ENCODE measurements around the gene ZNF343.

Gene ZNF343

DNA sequence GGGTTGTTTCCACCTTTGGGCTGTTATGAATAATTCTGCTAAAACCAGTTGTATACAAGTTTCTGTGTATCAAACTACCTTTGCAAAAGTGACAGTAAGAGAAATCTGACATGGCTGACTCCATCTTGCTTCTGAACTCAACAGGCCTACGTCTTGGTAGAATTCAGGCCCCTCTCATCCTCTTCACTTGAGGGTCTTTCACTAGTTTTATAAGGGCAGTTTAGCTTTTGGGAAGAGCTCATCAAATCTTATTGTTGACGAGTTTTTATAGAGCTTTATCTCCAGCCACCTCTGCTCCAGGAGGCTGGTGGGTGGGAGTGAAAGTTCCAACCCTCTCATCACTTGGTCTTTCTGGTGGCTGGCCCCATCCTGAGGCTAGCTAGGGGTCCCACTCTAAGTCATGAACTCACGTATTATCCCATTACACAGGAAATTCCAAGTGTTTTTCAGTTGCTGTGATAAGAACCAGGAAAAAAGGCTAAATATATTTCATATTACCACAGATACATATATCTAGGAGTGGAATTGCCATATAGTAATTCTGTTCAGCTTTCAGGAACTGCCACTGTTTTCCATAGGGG, 49.7 kb downstream of the ZNF343 start:
- peaks cover 18% of the 10 kb centered on the region; the same call in 1 of the 2 replicates for H4K20me1 ChIP-seq (ENCODE audit: control insufficient read depth, insufficient read depth, low read depth, low read length)
- peaks cover 78% of the 10 kb centered on the region for H3F3A ChIP-seq (ENCODE audit: control insufficient read depth, insufficient read depth)
- peaks cover 58% of the 10 kb centered on the region for H3K36me3 ChIP-seq (ENCODE audit: control insufficient read depth, low read length)

DNA sequence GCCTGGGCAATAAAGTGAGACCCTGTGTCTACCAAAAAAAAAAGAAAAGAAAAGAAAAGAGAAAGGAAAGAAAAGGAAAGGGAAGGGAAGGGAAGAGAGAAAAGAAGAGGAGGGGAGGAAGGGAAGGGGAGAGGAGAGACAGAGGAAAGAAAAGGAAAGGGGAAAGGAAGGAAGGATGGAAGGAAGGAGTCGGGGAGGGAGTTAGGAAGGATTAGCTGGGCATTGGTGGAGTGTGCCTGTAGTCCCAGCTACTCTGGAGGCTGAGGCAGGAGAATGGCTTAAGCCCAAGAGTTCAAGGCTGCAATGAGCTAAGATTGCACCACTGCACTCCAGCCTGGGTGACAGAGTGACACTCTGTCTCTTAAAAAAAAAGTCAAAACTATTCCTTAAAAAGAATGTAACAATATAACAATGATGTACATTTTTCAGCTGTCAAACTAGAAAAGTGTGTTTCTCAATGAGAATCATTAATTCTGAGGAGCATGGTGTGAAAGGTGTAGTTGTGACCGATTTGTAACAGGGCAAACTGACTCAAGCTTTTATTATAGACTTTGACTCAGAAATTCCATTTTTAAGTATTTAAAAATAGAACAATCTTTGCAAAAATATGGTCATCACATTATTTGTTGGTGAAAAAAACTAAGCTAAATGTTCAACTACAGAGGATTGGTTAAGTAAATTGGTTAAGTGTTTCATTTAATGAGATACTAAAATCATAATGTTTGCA, 52.8 kb downstream of the ZNF343 start:
- Histone ChIP-seq H3K27me3 (ENCODE audit: control insufficient read depth, low read length) (peaks cover 9% of the 10 kb centered on the region), H3K79me2 (ENCODE audit: control insufficient read depth, low read length) (no peaks in the 10 kb centered on the region), H3K27ac (ENCODE audit: low read depth, low read length) (no peak overlapping the region), H3K9me2 (replicated peaks; ENCODE audit: control insufficient read depth, low read length) (no peaks in the 10 kb centered on the region), H3K4me3 (ENCODE audit: low read length) (no peak overlapping the region), H4K20me1 (ENCODE audit: control insufficient read depth, insufficient read depth, low read depth, low read length) (no peaks in the 10 kb centered on the region; the same call in 1 of the 2 replicates), H3K4me2 (ENCODE audit: low read length) (no peak overlapping the region), H3K9me3 (ENCODE audit: control insufficient read depth, insufficient read depth, low read length) (no peaks in the 10 kb centered on the region), H3K4me1 (ENCODE audit: control insufficient read depth, low read length) (0 out of 2 replicates have a peak, but pooled peaks cover 4% of the 10 kb centered on the region), H3F3A (ENCODE audit: control insufficient read depth, insufficient read depth) (peaks cover 51% of the 10 kb centered on the region), H3K36me3 (ENCODE audit: control insufficient read depth, low read length) (peaks cover 28% of the 10 kb centered on the region)
- TF ChIP-seq, protein P1, sequence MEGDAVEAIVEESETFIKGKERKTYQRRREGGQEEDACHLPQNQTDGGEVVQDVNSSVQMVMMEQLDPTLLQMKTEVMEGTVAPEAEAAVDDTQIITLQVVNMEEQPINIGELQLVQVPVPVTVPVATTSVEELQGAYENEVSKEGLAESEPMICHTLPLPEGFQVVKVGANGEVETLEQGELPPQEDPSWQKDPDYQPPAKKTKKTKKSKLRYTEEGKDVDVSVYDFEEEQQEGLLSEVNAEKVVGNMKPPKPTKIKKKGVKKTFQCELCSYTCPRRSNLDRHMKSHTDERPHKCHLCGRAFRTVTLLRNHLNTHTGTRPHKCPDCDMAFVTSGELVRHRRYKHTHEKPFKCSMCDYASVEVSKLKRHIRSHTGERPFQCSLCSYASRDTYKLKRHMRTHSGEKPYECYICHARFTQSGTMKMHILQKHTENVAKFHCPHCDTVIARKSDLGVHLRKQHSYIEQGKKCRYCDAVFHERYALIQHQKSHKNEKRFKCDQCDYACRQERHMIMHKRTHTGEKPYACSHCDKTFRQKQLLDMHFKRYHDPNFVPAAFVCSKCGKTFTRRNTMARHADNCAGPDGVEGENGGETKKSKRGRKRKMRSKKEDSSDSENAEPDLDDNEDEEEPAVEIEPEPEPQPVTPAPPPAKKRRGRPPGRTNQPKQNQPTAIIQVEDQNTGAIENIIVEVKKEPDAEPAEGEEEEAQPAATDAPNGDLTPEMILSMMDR (IDR thresholded peaks at IDR 0.05; ENCODE audit: low read depth, low read length, poor library complexity, severe bottlenecking): no peak
- TF ChIP-seq EZH2phosphoT487 (IDR thresholded peaks at IDR 0.05; ENCODE audit: borderline replicate concordance, low read length): no peak

More for the DNA sequence above, 49.7 kb downstream of the ZNF343 start:
- Histone ChIP-seq H3K9me2 (replicated peaks; ENCODE audit: control insufficient read depth, low read length) (no peaks in the 10 kb centered on the region), H3K4me1 (ENCODE audit: control insufficient read depth, low read length) (0 out of 2 replicates have a peak, but pooled peaks cover 4% of the 10 kb centered on the region), H3K4me3 (ENCODE audit: low read length) (no peak overlapping the region), H3K4me2 (ENCODE audit: low read length) (no peak overlapping the region), H3K79me2 (ENCODE audit: control insufficient read depth, low read length) (no peaks in the 10 kb centered on the region), H3K9me3 (ENCODE audit: control insufficient read depth, insufficient read depth, low read length) (no peaks in the 10 kb centered on the region), H3K27ac (ENCODE audit: low read depth, low read length) (no peak overlapping the region), H3K27me3 (ENCODE audit: control insufficient read depth, low read length) (no peaks in the 10 kb centered on the region)
- TF ChIP-seq, protein P1 (IDR thresholded peaks at IDR 0.05; ENCODE audit: low read depth, low read length, poor library complexity, severe bottlenecking): no peak
- no peak for TF ChIP-seq EZH2phosphoT487 (IDR thresholded peaks at IDR 0.05; ENCODE audit: borderline replicate concordance, low read length)

DNA sequence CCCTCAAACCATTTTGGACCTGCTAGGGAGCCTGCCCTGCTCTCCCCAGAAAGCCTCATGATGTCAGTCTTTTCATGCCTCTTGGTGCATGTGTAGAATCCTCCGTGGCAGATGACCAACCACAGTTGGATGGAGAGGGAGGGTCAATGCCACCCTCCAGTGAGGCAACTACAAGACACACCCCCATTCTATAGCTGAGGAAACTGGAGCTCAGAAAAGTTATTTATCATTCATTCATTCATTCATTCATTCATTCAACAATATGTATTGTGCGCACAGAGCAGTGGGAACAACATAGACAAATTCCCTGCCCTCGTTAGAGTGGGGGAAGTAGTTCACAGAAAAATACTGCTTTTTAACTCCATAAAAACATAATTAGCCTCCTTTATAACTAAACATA, 54.9 kb downstream of the ZNF343 start:
- no peak overlapping the region for H3K4me3 ChIP-seq (ENCODE audit: low read length)
- no peak overlapping the region for H3K27ac ChIP-seq (ENCODE audit: low read depth, low read length)
- H3K36me3 ChIP-seq (ENCODE audit: control insufficient read depth, low read length): peaks cover 7% of the 10 kb centered on the region
- TF ChIP-seq, protein P1 (IDR thresholded peaks at IDR 0.05; ENCODE audit: low read depth, low read length, poor library complexity, severe bottlenecking): no peak
- TF ChIP-seq EZH2phosphoT487 (IDR thresholded peaks at IDR 0.05; ENCODE audit: borderline replicate concordance, low read length): no peak
- H3K4me1 ChIP-seq (ENCODE audit: control insufficient read depth, low read length): 0 out of 2 replicates have a peak, but pooled peaks cover 4% of the 10 kb centered on the region
- no peaks in the 10 kb centered on the region for H3K9me2 ChIP-seq (replicated peaks; ENCODE audit: control insufficient read depth, low read length)
- peaks cover 22% of the 10 kb centered on the region for H3K27me3 ChIP-seq (ENCODE audit: control insufficient read depth, low read length)
- no peak overlapping the region for H3K4me2 ChIP-seq (ENCODE audit: low read length)
- no peaks in the 10 kb centered on the region for H3K79me2 ChIP-seq (ENCODE audit: control insufficient read depth, low read length)
- no peaks in the 10 kb centered on the region for H4K20me1 ChIP-seq (ENCODE audit: control insufficient read depth, insufficient read depth, low read depth, low read length)
- peaks cover 30% of the 10 kb centered on the region for H3F3A ChIP-seq (ENCODE audit: control insufficient read depth, insufficient read depth)
- no peaks in the 10 kb centered on the region for H3K9me3 ChIP-seq (ENCODE audit: control insufficient read depth, insufficient read depth, low read length)

All from DOHH2 (cell line).